ENCODE results near the gene HOMER1. TPM values are rescaled to one million over a fixed set of nuclear protein-coding genes. Genes with fewer than 3 reads are reported as not detected.

The HOMER1 gene
- total RNA-seq, 2 donors from 2014 or later: 2.1 to 15.8 TPM

DNA sequence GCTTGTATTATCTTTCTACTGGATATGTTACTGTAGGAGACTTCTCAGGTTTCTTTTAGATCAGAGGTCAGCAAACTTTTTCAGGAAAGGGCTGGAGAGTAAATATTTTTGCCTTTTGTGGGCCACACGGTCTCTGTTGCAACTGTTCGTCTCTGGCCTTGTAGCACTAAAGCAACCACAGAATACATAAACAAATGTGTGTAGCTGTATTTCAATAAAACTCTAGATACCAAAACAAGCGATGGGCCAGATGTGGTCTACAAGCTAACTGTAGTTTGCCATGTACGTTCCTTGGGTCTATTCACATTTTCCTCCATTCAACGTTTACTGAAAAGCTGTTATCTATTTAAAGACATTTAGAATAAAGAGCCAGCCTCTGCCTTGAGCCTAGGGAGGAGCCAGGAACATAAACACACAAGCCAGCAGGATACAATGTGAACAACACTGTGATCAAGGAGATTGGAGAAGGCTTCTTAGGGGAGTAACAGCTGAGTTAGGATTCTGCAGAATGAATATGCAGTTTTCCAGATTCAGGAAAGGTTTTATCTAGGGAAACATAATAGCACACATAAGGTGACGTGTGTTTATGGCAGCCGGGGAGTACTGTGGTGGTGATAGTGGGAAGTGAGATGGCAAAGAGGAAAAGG, 33.0 kb upstream of the HOMER1 start:
- no peaks in the 10 kb centered on the region for H3K27me3 ChIP-seq (replicated peaks; ENCODE audit: insufficient read depth)
- H3K9me3 ChIP-seq: no peaks in the 10 kb centered on the region
- peaks cover 6% of the 10 kb centered on the region for H3K4me1 ChIP-seq (replicated peaks)
- H3K4me3 ChIP-seq: no peak overlapping the region
- no peak for DNase-seq (ENCODE audit: low spot score)
- TF ChIP-seq, protein P1, sequence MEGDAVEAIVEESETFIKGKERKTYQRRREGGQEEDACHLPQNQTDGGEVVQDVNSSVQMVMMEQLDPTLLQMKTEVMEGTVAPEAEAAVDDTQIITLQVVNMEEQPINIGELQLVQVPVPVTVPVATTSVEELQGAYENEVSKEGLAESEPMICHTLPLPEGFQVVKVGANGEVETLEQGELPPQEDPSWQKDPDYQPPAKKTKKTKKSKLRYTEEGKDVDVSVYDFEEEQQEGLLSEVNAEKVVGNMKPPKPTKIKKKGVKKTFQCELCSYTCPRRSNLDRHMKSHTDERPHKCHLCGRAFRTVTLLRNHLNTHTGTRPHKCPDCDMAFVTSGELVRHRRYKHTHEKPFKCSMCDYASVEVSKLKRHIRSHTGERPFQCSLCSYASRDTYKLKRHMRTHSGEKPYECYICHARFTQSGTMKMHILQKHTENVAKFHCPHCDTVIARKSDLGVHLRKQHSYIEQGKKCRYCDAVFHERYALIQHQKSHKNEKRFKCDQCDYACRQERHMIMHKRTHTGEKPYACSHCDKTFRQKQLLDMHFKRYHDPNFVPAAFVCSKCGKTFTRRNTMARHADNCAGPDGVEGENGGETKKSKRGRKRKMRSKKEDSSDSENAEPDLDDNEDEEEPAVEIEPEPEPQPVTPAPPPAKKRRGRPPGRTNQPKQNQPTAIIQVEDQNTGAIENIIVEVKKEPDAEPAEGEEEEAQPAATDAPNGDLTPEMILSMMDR (IDR thresholded peaks at IDR 0.05): no peak
- TF ChIP-seq POLR2A (IDR thresholded peaks at IDR 0.05): no peak
- TF ChIP-seq POLR2AphosphoS5 (IDR thresholded peaks at IDR 0.05): no peak
- peak overlapping the region; percentile 59 to 68 for H3K27ac ChIP-seq
- WGBS: 72% methylated on average over 7 of the region's 7 CpGs
- intact Hi-C loops (cut with DNase I): no loop called here
- no peaks in the 10 kb centered on the region for H3K36me3 ChIP-seq

DNA sequence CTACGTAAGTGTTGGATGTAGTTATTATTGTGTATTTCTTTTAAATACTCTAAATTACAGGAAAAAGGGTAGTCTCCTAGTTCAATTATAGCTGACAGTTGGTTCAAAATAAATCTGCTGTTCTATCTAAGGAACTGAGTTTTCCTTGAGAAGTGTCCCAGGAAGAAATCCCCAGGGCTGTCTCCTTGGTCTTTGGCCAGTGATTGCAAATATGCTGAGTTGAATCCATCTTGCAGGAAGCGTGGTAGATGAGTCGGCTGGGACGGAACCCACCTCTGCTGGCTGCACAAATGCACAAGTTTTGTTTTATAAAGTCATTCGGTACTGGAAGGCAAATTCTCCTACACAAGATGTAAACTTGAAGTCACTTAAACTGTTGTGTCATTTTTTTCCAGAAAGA, 30.2 kb upstream of the HOMER1 start:
- intact Hi-C loops (cut with DNase I): no loop called here
- Histone ChIP-seq H3K27ac (no peak overlapping the region), H3K4me3 (no peak overlapping the region), H3K9me3 (no peaks in the 10 kb centered on the region), H3K4me1 (replicated peaks) (peaks cover 6% of the 10 kb centered on the region), H3K27me3 (replicated peaks; ENCODE audit: insufficient read depth) (no peaks in the 10 kb centered on the region), H3K36me3 (no peaks in the 10 kb centered on the region)
- DNase-seq (ENCODE audit: low spot score): no peak
- TF ChIP-seq POLR2AphosphoS5 (IDR thresholded peaks at IDR 0.05) (no peak), POLR2A (IDR thresholded peaks at IDR 0.05) (no peak)
- TF ChIP-seq, protein P1 (IDR thresholded peaks at IDR 0.05): no peak
- 82% methylated on average over 5 of the region's 5 CpGs for WGBS

DNA sequence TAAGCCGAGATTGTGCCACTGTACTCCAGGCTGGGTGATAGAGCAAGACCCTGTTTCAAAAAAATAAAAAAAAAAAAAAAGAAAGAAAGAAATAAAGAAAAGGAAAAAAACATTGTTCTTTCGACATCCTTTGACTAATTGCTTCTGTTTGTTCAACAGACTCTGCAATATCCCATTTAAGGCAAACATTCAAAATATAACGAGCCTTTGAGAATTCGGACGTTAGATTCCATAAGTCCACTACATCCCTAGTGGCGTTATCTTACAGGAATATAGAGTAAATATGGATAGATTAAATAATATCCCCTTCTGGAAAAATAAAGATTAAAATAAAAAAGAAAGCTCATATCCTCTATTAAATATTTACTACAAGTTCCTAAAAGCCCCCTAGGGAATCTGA, 27.0 kb upstream of the HOMER1 start:
- no peak for TF ChIP-seq POLR2AphosphoS5 (IDR thresholded peaks at IDR 0.05)
- TF ChIP-seq, protein P1 (IDR thresholded peaks at IDR 0.05): no peak
- no peak for TF ChIP-seq POLR2A (IDR thresholded peaks at IDR 0.05)
- DNase-seq (ENCODE audit: low spot score): no peak
- Histone ChIP-seq H3K27ac (no peak overlapping the region), H3K4me1 (replicated peaks) (no peaks in the 10 kb centered on the region), H3K9me3 (no peaks in the 10 kb centered on the region), H3K36me3 (no peaks in the 10 kb centered on the region), H3K4me3 (no peak overlapping the region), H3K27me3 (replicated peaks; ENCODE audit: insufficient read depth) (no peaks in the 10 kb centered on the region)
- WGBS: 54% methylated on average over 6 of the region's 6 CpGs
- intact Hi-C loops (cut with DNase I): no loop called here

DNA sequence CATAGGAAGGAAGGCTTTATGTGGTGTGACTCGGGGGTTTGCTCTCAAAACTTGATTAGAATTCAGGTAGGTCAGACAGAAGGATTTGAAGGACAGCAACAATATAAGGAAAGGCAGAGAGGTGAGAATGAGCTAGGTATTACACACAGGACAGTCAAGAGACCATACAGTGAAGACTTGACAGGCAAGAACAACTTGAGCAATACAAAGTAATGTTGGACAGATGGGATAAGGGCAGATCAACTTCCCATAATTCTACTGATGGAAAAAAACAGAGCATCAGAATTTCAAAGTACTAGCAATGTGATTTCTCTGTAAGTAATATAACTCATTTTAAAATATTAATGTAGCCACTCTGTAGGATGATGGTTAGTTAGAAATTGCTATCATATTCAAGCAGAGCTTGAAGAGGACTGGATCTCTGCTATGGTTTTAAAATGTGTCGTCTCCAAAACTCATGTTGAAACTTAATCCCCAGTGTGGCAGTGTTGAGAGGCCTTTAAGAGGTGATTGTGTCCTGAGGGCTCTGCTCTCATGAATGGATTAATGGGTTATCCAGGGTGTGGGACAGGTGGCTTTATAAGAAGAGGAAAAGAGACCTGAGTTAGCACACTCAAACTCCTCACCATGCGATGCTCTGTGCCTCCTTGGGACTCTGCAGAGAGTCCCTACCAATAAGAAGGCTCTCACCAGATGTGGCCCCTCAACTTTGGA, 22.4 kb upstream of the HOMER1 start:
- intact Hi-C loops (cut with DNase I): no loop called here

More for the DNA sequence above, 22.4 kb upstream of the HOMER1 start:
- Histone ChIP-seq H3K36me3 (no peaks in the 10 kb centered on the region), H3K27me3 (replicated peaks; ENCODE audit: insufficient read depth) (no peaks in the 10 kb centered on the region), H3K9me3 (no peaks in the 10 kb centered on the region), H3K4me1 (replicated peaks) (no peaks in the 10 kb centered on the region), H3K4me3 (no peak overlapping the region), H3K27ac (no peak overlapping the region)
- WGBS: 82% methylated on average over 3 of the region's 3 CpGs
- TF ChIP-seq, protein P1 (IDR thresholded peaks at IDR 0.05): no peak
- no peak for TF ChIP-seq POLR2AphosphoS5 (IDR thresholded peaks at IDR 0.05)
- no peak for TF ChIP-seq POLR2A (IDR thresholded peaks at IDR 0.05)
- DNase-seq (ENCODE audit: low spot score): no peak
